Loucy (cell line): ENCODE measurements around the gene AGPAT1.

Source experiments
- H2AFZ ChIP-seq: fragments of 200-600 bp; sonication (generic); 2 replicates; pipeline ENCODE4 v1.6.0; 2016; ENCODE audit warnings: antibody characterized with exemption, mild to moderate bottlenecking, low read length, moderate library complexity
- H3F3A ChIP-seq: fragments of 200-600 bp; 2 replicates; pipeline ENCODE4 v1.6.0; 2016; ENCODE audit warnings: antibody characterized with exemption, low read depth, mild to moderate bottlenecking
- H3K27me3 ChIP-seq: fragments of 200-600 bp; sonication (generic); 2 replicates; pipeline ENCODE4 v1.6.1; 2014; ENCODE audit warnings: low read length, mild to moderate bottlenecking; ENCODE audit not compliant: insufficient read depth, poor library complexity, severe bottlenecking
- H3K36me3 ChIP-seq: fragments of 200-600 bp; sonication (generic); 2 replicates; pipeline ENCODE4 v1.6.1; 2016; ENCODE audit warnings: low read length; ENCODE audit not compliant: insufficient read depth
- H3K4me1 ChIP-seq: fragments of 200-600 bp; sonication (generic); 2 replicates; pipeline ENCODE4 v1.5.1; 2014; ENCODE audit warnings: low read length, mild to moderate bottlenecking; ENCODE audit not compliant: insufficient read depth, poor library complexity, severe bottlenecking
- H3K4me2 ChIP-seq: fragments of 200-600 bp; sonication (generic); 2 replicates; pipeline ENCODE4 v1.6.0; 2014; ENCODE audit warnings: antibody characterized with exemption, low read length, low read depth, mild to moderate bottlenecking; ENCODE audit not compliant: poor library complexity, severe bottlenecking
- H3K4me3 ChIP-seq: fragments of 200-600 bp; sonication (generic); 2 replicates; pipeline ENCODE4 v1.5.1; 2014; ENCODE audit warnings: low read length, mild to moderate bottlenecking, mixed read lengths; ENCODE audit not compliant: poor library complexity, severe bottlenecking
- H3K79me2 ChIP-seq: fragments of 200-600 bp; sonication (generic); 2 replicates; pipeline ENCODE4 v1.6.1; 2014; ENCODE audit warnings: low read length; ENCODE audit not compliant: insufficient read depth
- H3K9ac ChIP-seq: fragments of 200-600 bp; sonication (generic); 2 replicates; pipeline ENCODE4 v1.6.0; 2014; ENCODE audit warnings: mild to moderate bottlenecking, low read depth, low read length, moderate library complexity; ENCODE audit not compliant: poor library complexity, severe bottlenecking
- H3K9me2 ChIP-seq: fragments of 200-600 bp; sonication (generic); replicated peaks from 2 replicates; pipeline ENCODE4 v1.6.1; 2016; ENCODE audit warnings: low read depth, low read length, mixed read lengths
- H3K9me3 ChIP-seq: fragments of 200-600 bp; sonication (generic); 2 replicates; pipeline ENCODE4 v1.6.1; 2014; ENCODE audit warnings: mild to moderate bottlenecking, antibody characterized with exemption, low read length, low read depth; ENCODE audit not compliant: insufficient read depth
- H4K20me1 ChIP-seq: fragments of 200-600 bp; sonication (generic); 2 replicates; pipeline ENCODE4 v1.6.0; 2014; ENCODE audit warnings: antibody characterized with exemption, low read length, mild to moderate bottlenecking; ENCODE audit not compliant: insufficient read depth, poor library complexity, severe bottlenecking
- EZH2phosphoT487 ChIP-seq: fragments of 200-600 bp; IDR thresholded peaks from 2 replicates; pipeline ENCODE4 v1.6.1; 2018; ENCODE audit warnings: antibody characterized with exemption, mild to moderate bottlenecking, moderate library complexity, borderline replicate concordance
- TF ChIP-seq, protein P1 (sequence below): fragments of 200-600 bp; sonication (generic); conservative IDR thresholded peaks from 2 replicates; pipeline ENCODE4 v1.5.1; 2014; ENCODE audit warnings: mild to moderate bottlenecking, antibody characterized with exemption, low read length

The AGPAT1 gene

DNA sequence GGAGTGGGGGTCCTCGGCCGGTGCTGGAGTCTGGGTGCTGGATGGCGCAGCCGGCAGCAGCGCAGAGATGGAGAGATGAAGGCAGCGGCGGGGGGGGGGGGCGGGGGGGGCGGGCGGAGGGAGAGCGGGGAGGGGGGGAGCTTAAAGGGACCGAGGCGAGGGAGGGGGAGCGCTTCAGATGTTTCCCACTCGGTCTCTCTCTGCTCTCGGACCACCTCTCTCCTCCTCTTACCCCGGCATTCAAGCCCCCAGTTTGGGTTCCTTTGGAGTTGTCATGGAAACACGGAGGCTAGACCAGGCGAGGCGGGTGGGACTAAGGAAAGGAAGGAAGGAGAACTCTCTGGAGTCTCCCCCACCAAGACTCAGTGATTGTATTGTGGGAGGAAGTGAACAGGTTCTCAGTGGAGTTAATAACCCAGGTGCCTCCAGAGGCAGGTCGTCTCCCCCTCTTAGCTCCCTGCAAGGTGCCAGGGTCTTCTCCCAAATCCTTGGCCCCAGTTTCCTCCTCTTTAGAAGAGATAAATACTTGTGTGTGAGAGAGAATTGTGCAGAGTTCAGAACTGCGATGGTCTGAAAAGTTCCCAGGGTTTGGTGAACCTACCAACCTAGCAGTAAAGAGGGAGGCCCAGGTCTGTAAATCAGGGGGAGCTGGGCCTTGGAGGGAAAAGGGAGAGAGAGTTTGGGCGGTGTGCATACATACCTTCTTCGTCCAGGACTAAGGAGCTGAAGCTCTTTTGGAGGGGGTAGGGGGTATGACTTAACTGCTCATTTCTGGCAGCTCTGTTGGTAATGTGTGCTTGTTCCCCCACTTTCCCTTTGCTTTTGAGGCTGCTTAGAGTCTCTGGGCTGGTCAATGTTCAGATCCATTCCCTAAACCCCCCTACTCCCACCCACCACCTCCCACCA lies 23.8 kb downstream of the AGPAT1 start, which contains the start of gene PRRT1:
TSS of gene PRRT1 (minus strand) at position 77 of the 906 bp plus-strand sequence. CDS start 112 bp downstream, outside the sequence.
- Histone ChIP-seq H3K9ac (peak within 1 kb of the TSS; percentile 9), H3K27me3 (no peaks in the 10 kb centered on the region), H3K9me3 (no peaks in the 10 kb centered on the region), H3K4me2 (no peak within 1 kb of the TSS), H3K79me2 (peaks cover 17% of the 10 kb centered on the region), H4K20me1 (no peaks in the 10 kb centered on the region), H3F3A (no peaks in the 10 kb centered on the region), H3K4me1 (peaks cover 21% of the 10 kb centered on the region), H3K9me2 (no peaks in the 10 kb centered on the region), H3K4me3 (no peak within 1 kb of the TSS), H3K36me3 (no peaks in the 10 kb centered on the region), H2AFZ (no peak within 1 kb of the TSS)
- TF ChIP-seq, protein P1, sequence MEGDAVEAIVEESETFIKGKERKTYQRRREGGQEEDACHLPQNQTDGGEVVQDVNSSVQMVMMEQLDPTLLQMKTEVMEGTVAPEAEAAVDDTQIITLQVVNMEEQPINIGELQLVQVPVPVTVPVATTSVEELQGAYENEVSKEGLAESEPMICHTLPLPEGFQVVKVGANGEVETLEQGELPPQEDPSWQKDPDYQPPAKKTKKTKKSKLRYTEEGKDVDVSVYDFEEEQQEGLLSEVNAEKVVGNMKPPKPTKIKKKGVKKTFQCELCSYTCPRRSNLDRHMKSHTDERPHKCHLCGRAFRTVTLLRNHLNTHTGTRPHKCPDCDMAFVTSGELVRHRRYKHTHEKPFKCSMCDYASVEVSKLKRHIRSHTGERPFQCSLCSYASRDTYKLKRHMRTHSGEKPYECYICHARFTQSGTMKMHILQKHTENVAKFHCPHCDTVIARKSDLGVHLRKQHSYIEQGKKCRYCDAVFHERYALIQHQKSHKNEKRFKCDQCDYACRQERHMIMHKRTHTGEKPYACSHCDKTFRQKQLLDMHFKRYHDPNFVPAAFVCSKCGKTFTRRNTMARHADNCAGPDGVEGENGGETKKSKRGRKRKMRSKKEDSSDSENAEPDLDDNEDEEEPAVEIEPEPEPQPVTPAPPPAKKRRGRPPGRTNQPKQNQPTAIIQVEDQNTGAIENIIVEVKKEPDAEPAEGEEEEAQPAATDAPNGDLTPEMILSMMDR: no peak
- TF ChIP-seq EZH2phosphoT487: no peak

DNA sequence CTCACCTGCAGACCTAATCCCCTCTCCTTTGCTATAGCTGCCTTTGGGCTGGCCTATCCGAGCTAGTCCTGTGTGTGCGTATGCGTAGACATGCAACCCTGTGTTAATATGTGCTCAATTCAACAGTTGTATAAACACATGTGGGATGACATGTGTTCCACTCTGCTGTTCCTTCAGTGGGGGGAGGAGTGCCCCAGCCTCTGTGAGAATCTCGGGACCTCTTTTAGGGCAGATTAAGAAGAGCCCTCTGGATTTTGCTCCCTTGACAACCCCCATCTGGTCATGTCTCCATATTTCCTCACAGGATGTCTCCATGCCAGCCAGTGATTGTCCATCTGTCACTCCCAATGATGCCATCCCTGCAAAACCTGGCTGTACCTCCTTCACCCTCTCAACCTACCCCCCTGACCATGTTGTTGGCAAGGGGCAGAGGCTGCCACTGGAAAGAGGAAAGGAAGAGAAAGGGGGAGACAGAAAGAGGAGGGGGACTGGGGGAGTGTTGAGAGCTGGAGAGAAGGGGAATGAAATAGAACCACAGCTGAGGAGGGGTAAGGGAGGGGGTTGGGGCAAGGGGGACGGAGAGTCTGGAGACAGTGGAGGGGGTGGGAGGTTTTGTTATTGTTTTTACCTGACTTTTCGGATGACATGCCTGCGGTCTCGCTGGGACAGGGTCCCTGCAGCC lies 24.6 kb downstream of the AGPAT1 start:
- no peaks in the 10 kb centered on the region for H4K20me1 ChIP-seq
- H3K9me3 ChIP-seq: no peaks in the 10 kb centered on the region
- H3K9me2 ChIP-seq: no peaks in the 10 kb centered on the region
- H3K4me3 ChIP-seq: no peak overlapping the region
- peaks cover 15% of the 10 kb centered on the region for H3K79me2 ChIP-seq
- TF ChIP-seq EZH2phosphoT487: no peak
- TF ChIP-seq, protein P1: no peak
- H3K4me2 ChIP-seq: no peak overlapping the region
- peak overlapping the region; percentile 9 for H3K9ac ChIP-seq
- no peaks in the 10 kb centered on the region for H3K36me3 ChIP-seq
- no peaks in the 10 kb centered on the region for H3K27me3 ChIP-seq
- H3F3A ChIP-seq: no peaks in the 10 kb centered on the region
- H3K4me1 ChIP-seq: peaks cover 21% of the 10 kb centered on the region
- H2AFZ ChIP-seq: no peak overlapping the region

- no peak overlapping the region for H2AFZ ChIP-seq
- H3K4me1 ChIP-seq: peaks cover 13% of the 10 kb centered on the region
- H4K20me1 ChIP-seq: no peaks in the 10 kb centered on the region
- no peak overlapping the region for H3K4me2 ChIP-seq
- H3K9me2 ChIP-seq: no peaks in the 10 kb centered on the region
- H3K27me3 ChIP-seq: no peaks in the 10 kb centered on the region
- H3K36me3 ChIP-seq: no peaks in the 10 kb centered on the region
- no peaks in the 10 kb centered on the region for H3K9me3 ChIP-seq
- peaks cover 6% of the 10 kb centered on the region for H3K79me2 ChIP-seq
- H3F3A ChIP-seq: no peaks in the 10 kb centered on the region
- TF ChIP-seq, protein P1: no peak
- TF ChIP-seq EZH2phosphoT487: no peak
- H3K4me3 ChIP-seq: no peak overlapping the region
- H3K9ac ChIP-seq: no peak overlapping the region
Observed at GRCh38 chr6:32149932-32150870, 25.7 kb downstream of the AGPAT1 start.
